GM12892 (cell line): ENCODE data around the gene CTXN1.

ENCODE experiments used
- POLR2A ChIP-seq: IDR thresholded peaks from 2 replicates; pipeline ENCODE4 v1.6.1; 2011; ENCODE audit warnings: low read depth, low read length, control low read depth
- POLR2AphosphoS5 ChIP-seq: IDR thresholded peaks from 2 replicates; pipeline ENCODE4 v1.6.1; 2011; ENCODE audit warnings: low read depth, low read length, control low read depth

DNA sequence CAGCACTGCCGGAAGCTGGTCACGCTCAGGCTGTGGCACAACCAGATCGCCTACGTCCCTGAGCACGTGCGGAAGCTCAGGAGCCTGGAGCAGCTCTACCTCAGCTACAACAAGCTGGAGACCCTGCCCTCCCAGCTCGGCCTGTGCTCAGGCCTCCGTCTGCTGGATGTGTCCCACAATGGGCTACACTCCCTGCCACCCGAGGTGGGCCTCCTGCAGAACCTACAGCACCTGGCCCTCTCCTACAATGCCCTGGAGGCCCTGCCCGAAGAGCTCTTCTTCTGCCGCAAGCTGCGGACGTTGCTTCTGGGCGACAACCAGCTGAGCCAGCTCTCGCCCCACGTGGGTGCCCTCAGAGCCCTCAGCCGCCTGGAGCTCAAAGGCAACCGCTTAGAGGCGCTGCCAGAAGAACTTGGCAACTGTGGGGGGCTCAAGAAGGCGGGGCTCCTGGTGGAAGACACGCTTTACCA lies 25.5 kb downstream of the CTXN1 start:
- no peak for TF ChIP-seq POLR2A
- TF ChIP-seq POLR2AphosphoS5 = no peak
